A673 (cell line): ENCODE data around the gene PFDN4.

ENCODE experiments used
- CTCF ChIP-seq: fragments of 300-800, 200-600 bp; sonication (generic); conservative IDR thresholded peaks from 2 replicates; pipeline ENCODE4 v1.5.1; 2017; ENCODE audit warnings: low read depth, mild to moderate bottlenecking, antibody characterized with exemption, low read length, moderate library complexity, mixed read lengths
- EZH2 ChIP-seq: fragments of 200-600 bp; sonication (generic); IDR thresholded peaks from 2 replicates; pipeline ENCODE4 v1.6.1; 2017; ENCODE audit warnings: borderline replicate concordance, low read depth, mild to moderate bottlenecking, mixed read lengths, antibody characterized with exemption, low read length; ENCODE audit not compliant: poor library complexity, severe bottlenecking

GRCh38 chr20:54204481-54204880 is 3.4 kb upstream of the PFDN4 start:
- no peak for TF ChIP-seq CTCF
- TF ChIP-seq EZH2: no peak
